WI38 (cell line): Measurements from ENCODE around the gene CBX5.

Source experiments
- H3K4me3 ChIP-seq: 2 replicates; pipeline ENCODE4 v1.5.1; 2011; ENCODE audit warnings: low read depth, mild to moderate bottlenecking, control low read depth, low read length
- TF ChIP-seq, protein P1 (sequence below): IDR thresholded peaks from 2 replicates; pipeline ENCODE4 v1.5.1; 2012; ENCODE audit warnings: low read depth, mild to moderate bottlenecking, control low read depth, low read length

Gene CBX5

DNA sequence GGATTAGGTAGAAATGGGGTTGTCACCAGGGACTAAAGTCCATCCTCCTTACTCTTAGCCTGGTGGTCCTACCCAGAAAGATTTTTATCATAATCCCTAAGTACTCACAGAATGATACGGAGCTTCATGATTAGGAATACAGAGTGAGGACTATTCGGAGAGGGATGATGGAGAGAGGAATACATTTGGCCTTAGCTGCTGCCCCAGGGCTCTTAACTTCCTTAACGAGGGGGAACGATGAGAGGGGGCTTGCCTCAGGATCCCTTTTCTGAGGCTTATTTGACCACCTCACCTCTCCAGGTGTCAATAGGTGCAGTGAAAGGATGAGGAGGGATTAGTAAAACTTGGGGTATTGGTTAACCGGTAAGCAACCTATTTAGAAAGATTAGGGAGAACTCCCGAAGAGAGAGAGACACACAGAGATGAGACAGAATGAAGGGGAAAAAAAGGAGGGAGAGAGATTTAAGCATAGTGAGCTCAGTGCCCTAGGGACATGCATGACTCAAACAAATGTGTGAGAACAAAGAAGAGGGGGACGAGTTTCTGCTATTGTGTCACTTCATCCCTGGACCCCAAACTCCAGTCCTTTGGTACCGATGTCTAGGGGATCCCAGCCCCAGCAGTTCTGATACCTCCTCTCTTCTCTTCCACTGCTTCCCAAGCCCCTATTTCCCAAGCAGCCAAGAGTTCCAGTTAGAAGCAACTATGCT lies 19.7 kb upstream of the CBX5 start:
- TF ChIP-seq, protein P1, sequence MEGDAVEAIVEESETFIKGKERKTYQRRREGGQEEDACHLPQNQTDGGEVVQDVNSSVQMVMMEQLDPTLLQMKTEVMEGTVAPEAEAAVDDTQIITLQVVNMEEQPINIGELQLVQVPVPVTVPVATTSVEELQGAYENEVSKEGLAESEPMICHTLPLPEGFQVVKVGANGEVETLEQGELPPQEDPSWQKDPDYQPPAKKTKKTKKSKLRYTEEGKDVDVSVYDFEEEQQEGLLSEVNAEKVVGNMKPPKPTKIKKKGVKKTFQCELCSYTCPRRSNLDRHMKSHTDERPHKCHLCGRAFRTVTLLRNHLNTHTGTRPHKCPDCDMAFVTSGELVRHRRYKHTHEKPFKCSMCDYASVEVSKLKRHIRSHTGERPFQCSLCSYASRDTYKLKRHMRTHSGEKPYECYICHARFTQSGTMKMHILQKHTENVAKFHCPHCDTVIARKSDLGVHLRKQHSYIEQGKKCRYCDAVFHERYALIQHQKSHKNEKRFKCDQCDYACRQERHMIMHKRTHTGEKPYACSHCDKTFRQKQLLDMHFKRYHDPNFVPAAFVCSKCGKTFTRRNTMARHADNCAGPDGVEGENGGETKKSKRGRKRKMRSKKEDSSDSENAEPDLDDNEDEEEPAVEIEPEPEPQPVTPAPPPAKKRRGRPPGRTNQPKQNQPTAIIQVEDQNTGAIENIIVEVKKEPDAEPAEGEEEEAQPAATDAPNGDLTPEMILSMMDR = no peak
- no peak overlapping the region for H3K4me3 ChIP-seq

DNA sequence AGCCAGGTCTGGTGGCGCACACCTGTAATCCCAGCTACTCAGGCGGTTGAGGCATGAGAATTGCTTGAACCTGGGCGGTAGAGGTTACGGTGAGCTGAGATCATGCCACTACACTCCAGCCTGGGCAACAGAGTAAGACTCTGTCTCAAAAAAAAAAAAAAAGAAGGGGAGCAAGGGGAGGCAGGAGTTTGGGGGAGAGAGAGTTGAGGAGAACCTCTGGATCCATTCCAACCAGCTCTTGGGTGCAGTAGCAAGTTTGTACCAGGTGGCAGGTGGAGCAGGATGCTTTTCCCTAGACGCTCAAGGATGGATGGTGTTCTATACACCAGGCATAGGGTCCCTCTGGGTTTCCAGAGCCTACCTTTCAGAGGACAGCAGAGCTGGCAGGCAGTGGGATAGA lies 19.0 kb upstream of the CBX5 start:
- TF ChIP-seq, protein P1 = no peak
- no peak overlapping the region for H3K4me3 ChIP-seq

DNA sequence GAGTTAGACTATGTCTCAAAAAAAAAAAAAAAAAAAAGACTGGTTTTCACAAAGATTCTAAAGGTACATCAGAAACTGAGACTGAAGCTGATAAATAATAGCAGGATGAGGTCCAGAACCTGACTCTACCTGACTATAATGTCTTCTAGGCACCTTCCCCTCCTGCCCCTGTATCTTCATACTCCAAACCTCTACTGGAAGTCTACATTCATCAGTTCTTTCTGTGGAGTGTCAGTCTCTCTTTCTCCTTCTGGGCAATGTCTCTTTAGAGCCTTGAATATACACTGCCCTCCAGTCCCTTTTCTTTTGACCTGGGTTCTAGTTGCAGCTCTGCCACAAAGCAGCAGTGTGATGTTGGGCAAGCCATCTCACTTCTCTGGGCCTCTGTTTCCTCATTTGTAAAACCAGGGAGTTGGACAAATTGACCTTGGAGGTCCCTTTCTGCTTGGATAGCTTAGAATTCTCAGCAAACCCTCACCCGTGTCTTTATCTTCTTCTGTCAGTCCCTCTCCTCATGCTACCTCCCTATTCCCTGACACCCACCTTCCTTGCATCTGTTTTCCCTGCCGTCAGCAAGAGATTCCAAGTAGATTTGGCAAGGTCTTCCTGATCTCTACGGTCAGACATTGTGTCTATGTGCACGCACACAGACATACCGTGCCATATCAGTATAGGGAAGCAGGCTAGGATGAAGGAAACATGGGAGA lies 16.6 kb upstream of the CBX5 start:
- TF ChIP-seq, protein P1 = no peak
- no peak overlapping the region for H3K4me3 ChIP-seq

DNA sequence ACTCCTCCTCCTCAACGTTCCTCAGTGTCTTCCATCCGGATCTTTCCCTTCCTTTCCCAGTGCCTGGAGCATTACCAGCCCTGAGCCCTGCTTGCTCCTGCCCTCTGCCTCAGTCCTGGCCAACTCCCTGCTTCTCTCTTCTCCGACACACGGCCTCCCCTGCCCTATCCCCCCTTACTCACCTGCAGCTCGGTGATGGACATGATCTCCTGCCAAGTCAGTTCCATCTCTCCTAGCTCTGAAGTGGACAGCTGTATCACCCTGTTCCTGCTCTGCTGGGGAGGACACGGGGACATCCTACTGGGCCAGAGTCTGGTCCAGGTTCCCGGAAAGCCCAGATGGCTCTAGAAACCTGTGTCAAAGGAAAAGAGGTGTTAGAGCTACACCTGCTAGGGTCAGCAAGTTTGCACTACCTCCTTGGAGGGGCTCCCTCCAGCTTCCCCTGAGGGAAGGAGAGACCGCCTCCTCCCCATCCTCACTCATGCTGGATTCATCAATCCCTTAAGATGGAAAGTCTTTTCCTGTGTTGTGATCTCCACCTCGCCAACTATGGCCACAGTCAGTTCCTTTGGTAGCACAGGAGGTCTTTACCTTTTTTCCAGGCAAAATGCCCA lies 15.1 kb upstream of the CBX5 start:
- no peak overlapping the region for H3K4me3 ChIP-seq
- TF ChIP-seq, protein P1 = no peak

DNA sequence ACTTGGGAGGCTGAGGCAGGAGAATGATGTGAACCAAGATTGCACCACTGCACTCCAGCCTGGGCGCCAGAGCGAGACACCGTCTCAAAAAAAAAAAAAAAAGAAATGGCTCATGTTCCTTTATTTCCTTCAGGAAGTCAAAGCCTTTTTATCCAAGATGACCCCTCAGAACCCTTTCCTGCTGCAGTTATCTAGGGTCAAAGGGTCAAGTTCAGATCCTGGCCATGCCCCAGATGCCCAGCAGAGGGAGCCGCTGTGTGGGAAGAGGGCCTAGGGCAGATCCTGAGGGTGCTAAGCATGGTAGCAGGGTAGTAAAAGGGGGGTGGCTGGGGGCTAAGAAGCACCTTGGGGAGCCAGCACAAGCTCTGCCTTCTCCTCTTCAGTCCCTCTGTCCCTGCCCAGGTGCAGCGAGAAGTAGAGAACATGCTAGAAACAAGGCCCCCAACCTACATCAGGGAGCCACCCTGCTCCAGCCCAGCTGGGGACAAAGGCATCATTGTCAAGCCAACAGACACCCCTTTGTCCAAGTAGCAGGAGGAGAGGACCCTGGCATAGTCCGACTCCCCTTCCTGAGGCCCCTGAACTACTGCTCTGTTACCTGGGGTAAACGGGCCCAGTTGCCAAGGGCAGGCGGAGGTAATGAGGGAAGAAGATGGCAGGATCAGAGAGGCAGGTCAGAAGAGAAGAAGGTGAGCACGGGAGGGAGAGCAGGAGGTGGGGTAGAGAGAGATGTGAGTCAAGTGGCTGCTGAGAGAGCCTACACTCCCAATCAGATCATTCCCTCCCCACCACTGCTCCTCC lies 14.4 kb upstream of the CBX5 start:
- no peak overlapping the region for H3K4me3 ChIP-seq
- TF ChIP-seq, protein P1 = peak; percentile 93

DNA sequence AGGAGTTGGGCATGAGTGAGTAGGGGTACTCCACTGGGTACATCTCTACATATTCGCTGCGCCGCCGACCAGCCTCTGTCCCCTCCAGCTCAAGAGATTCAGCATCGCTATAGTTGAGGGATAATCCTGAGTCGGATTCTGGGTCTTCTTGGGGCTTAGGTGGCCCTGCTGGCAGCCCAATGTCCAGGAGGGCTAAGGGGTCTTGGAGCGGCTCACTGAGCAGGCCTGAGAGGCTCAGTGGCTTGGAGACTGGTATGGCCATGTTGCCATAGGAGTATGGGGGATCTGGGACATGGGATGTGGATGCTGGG lies 13.0 kb upstream of the CBX5 start:
- TF ChIP-seq, protein P1 = no peak
- no peak overlapping the region for H3K4me3 ChIP-seq
